Spleen (tissue), 7 donors: ENCODE data around the gene SLC6A5.

ENCODE experiments used
- CTCF ChIP-seq, 11 experiments: fragments of 200-600 bp in 7 of 11; fragments of 450-650 bp in 4 of 11; sonication (generic) in 4 of 11; IDR thresholded peaks in 8 of 11; conservative IDR thresholded peaks in 3 of 11; 1 replicate in 7 of 11; 2 replicates in 4 of 11; pipeline versions ENCODE4 v1.4.0 to v1.8.0; 2016 to 2021; ENCODE audit warnings: antibody characterized with exemption in 11 of 11, inconsistent platforms in 4 of 11, mild to moderate bottlenecking in 1 of 11
- POLR2A ChIP-seq, 3 donors: fragments of 450-650 bp; IDR thresholded peaks; one replicate each; pipeline ENCODE4 v1.5.1; 2017; ENCODE audit warnings: antibody characterized with exemption in 3 of 3, mild to moderate bottlenecking in 1 of 3
- POLR2AphosphoS5 ChIP-seq, 3 donors: sonication (generic); formaldehyde crosslinking; IDR thresholded peaks; one replicate each; pipeline ENCODE4 v1.5.1; 2017; ENCODE audit warnings: antibody characterized with exemption in 3 of 3
- donor health status: DM: no; HTN: no; CAD: no; lungs with moderate emphysema.
- donor health status: DM: no; HTN: no; CAD: no.
- donor health status: DM: no; HTN: no; CAD: no.

GRCh38 chr11:20600020-20600346, 575 bp downstream of the SLC6A5 start:
- TF ChIP-seq CTCF (IDR thresholded peaks at IDR 0.05 in 8 of 11, conservative IDR thresholded peaks at IDR 0.05 in 3 of 11) (no peak), POLR2A (IDR thresholded peaks at IDR 0.05) (no peak), POLR2AphosphoS5 (IDR thresholded peaks at IDR 0.05) (no peak)
